Esophagus mucosa (tissue), 1 donor: ENCODE results near the gene GFRA1. TPM values are rescaled to one million over a fixed set of nuclear protein-coding genes. Genes with fewer than 3 reads are reported as not detected.

Experiments used
- ATAC-seq: fragments of 200-7000 bp; cut with Tn5 transposase; one replicate; pipeline ENCODE4 v1.9.1; 2020
- total RNA-seq: library from RNA; stranded (reverse); gene quantifications from one replicate; pipeline ENCODE4 v1.2.4, GENCODE V29; 2023
- donor health status: DM: yes; HTN: yes; CAD: no.

GFRA1 gene, protein sequence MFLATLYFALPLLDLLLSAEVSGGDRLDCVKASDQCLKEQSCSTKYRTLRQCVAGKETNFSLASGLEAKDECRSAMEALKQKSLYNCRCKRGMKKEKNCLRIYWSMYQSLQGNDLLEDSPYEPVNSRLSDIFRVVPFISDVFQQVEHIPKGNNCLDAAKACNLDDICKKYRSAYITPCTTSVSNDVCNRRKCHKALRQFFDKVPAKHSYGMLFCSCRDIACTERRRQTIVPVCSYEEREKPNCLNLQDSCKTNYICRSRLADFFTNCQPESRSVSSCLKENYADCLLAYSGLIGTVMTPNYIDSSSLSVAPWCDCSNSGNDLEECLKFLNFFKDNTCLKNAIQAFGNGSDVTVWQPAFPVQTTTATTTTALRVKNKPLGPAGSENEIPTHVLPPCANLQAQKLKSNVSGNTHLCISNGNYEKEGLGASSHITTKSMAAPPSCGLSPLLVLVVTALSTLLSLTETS
- total RNA-seq, result 0.56 TPM

DNA sequence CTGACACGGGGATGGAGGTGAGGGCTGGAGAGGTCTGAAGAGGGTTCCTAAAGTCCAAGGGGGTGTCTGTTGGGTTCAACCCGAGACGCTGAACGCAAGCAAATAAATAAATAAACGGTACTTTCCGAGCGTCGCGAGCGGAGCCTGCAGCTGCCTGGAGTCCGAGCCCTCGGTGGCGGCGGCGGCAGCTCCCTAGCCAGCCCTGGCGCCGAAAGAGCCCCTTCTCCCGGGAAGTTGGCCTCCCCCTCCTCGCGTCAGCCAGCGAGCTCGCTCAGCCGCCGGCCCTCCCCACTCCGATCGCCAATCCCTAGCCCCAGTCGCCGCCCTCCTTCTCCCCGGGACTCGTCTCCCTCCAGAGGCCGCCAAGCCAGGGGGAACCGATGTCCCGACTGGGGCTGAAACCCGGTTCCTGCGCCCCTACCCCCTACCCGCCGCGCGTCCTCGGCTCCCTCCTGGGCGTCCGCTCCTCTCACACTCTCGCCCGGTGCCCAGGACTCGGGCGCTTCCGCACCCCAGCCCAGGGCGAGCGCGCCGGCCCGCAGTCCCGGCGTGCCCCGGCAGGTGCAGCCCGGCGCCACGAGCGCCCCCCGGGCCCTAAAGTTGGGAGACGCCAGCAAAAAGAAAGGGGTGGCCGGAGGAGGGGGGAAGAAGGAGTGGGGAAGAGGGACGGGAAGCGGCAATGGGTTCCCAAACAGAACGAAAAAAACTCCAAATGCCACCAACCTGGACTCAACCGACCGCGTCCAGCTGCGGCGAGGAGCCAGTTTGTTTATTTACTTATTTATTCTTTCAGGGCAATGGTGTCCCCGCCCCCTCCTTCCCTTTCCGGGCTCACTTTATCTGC, at the start of gene GFRA1:
TSS of gene GFRA1 (minus strand) at position 767 of the 844 bp plus-strand sequence. CDS start 1,177 bp downstream, outside the sequence.
- peak; percentile 18 for ATAC-seq

DNA sequence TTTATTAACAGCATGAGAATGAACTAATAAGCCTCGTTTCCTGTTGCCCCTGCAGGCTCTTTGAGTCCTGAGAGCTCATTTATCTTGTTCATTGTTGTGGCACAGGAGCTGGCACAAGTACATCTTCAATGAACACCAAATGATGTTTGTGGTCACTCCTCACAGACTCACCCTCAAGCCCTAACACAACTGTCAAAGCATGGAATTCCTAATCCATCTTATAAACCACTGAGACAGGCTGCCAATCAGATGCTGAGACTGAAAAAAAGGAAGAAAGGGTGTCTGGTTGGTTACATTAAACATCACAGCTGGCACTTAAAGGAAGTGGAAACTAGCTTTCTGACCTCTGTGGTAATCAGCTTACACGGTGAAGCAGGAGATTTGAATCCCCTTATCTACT, 43.5 kb upstream of the GFRA1 start:
- ATAC-seq, result no peak

DNA sequence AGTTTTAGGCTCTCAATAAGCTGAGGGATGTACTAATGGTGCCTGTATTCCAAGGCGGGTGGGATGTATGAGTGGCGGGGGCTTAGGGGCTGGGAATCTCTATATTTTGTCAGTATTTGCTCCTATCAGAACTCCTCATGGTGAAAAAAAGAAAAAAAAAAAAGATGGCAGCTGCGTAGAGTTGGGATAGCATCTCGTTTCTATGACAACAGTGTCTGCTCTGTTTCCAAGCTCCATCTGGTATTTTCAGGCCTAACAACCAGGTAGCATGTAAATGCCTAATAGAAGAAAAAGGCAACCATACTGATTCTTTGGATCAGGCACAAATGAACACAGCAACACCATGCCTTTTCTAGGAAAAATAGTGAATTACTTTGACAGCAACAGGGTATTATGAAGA, 39.5 kb upstream of the GFRA1 start:
- no peak for ATAC-seq

DNA sequence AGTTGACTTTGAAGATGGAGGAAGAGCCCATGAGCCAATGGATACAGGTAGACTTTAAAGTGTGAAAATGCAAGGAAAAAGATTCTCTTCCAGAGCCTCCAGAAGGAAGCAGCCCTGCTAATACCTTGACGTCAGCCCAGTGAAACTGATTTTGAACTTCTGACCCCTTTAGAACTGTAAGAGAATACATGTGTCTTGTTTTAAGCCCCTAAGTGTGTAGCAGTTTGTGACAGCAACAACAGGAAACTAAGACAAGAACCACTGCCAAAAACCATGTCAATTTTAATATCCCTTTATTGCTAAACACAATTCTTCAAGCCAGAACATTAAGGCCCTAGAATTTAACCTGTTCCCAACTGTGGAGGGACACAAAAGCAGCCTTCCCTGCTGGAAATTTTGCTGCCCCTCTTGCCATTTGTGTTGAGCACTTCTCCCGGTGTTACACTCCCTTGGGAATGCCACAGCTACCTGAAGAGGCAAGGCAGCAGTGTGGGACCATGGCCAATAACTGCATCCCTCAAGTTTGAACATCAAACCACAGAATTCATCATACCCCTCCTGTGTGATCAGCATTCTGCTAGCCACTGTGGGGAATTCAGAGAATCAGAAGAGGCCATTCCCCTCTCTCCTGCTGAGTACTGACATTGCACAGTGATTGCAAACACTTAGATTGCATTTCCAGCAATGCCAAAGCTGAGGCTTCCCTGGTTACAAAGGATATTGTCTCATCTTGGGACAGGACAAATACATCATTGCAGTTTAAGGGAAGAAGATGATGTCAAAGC, 38.9 kb upstream of the GFRA1 start:
- ATAC-seq, result no peak

DNA sequence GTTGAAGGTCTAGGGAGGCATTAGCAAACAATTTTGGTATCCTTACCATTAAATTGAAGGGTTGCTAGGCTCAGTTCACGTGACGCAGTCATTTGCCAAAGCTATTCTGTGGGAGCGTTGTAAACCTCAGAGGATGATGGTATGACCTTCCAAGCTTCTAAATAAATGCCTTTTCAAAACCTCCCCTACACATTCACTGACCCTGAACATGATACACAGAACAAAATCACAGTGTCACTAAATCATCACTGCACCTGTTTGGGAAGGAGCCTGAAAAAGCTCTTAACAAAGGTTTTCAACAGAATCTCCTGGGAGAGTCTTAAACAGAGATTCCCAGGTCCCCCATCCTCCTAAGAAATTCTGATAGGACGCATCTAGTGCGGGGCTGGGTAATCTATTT, 38.0 kb upstream of the GFRA1 start:
- ATAC-seq, result no peak

DNA sequence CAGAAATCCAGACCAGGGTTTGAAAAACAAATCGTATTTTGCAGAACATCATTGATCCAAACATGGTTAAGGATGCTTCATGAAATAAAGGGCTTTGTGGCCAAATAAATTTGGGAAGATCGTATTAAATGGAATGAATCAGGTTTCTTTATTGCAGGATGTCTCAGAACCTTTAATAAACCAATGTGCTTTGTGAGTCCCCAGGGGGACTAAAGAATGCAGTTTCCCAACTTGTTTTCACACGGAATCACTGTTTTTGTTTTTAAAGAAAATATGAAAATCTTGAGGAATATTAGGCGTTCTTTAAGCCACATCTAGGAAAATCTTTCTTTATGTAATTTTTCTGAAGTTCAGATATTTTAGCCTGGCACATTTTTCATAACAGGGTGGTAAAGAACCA, 34.4 kb upstream of the GFRA1 start:
- no peak for ATAC-seq

DNA sequence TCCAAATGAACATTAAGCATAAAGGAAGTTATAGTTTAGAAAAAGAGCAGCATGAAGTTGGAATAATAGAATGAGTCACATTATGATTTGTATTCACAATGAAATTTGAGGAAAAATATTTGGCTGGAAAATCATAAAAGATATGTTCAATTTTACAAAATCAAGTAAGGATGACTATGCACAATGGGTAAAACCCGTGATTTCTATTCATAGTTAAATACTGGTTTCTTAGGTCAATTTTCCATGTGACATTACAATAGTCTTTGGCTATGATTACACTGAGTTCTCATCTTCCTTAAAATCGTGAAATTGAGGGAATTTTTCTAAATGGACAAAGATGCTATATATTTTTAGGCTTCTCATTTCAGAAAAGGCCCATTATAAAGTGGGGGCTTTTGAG, 33.8 kb upstream of the GFRA1 start:
- no peak for ATAC-seq

DNA sequence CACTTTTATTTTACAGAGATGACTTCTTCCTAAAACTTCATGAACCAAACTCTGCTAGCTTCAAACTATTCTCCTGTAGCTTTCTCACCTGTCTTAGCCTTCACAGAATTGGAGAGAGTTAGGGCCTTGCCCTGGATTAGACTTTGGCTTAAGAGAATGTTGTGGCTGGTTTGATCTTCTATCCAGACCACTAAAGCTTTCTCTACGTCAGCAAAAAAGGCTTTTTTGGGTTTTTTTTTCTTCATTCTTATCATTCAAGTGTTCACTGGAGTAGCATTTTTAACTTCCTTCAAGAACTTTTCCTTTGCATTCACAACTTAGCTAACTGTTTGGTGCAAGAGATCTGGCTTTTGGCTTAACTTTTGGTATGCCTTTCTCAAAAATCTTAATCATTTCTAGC, 31.9 kb upstream of the GFRA1 start:
- ATAC-seq, result no peak

DNA sequence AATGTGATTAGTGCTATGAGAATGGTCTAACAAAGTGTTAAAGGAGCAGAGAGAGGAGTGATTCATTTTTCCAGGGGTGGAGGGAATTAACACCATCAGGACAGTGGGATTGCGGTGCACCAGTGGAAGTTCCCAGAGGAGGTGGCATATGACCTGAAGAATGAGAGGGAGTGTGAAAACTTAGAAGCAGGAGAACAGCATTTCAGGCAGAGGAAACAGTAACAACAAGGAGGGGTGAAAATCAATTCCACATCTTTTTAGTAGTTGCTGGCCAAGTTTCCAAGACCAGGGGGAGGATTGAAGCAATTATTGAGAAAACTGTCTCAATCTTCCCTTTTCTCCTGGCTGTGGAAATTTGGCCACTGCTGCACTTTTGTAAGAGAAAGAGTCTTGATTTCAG, 27.5 kb upstream of the GFRA1 start:
- ATAC-seq, result no peak

DNA sequence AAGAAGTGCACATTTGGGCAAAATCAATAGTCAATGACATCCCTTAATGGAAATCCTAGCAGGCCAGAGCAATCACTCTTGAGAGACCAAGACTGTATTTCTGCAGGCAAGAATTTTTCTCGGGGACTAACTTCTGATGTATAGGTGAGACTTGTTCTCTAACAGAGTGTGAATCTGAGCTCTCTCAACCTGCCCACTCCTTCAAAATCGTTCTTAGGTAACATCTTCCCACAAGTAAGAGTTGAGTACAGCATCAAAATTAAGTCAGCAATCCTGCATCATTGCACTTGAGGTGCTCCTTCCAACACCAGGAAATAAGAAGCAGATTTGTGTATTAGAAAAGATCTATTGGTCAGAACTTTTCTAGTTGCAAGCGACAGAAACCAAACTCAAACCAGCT, 25.6 kb upstream of the GFRA1 start:
- ATAC-seq, result no peak

DNA sequence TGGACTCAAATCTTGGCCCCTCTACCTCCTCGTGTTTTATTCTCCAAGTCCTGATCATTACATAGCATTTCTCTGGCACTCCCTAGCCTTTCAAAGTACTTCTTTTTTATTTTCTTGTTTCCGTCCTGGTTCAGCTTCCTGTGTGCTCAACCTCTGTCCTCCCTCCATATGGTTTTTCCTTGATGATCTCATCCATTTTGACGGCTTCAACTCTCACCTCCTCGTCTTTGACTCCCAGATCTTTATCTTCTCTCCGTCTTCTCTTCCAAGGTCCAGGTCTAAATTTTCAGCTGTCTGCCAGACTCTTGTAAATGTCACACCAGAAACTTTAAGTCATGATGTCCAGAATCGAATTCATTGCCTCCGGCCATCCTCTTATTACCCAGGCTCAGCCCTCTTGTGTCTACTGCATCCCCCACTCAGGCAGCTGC, 23.3 kb upstream of the GFRA1 start:
- no peak for ATAC-seq

DNA sequence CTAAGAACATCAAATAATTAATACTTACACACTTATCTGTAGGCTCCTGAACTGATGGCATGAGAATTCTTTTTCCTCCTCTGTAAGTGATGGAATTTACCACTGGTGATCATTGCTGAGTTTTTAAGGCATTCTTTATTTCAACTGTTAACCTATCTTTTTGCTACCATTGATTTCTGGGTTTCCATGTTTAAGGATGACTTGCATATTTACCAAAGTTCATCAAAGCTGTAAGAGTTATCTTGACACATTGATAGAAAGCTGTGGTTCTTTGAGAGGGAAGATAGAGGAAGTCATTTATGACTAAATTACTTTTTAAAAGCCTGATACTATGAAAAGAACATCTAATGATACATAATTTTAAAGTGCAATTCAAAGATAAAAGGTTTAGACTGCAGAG, 19.5 kb upstream of the GFRA1 start:
- no peak for ATAC-seq

DNA sequence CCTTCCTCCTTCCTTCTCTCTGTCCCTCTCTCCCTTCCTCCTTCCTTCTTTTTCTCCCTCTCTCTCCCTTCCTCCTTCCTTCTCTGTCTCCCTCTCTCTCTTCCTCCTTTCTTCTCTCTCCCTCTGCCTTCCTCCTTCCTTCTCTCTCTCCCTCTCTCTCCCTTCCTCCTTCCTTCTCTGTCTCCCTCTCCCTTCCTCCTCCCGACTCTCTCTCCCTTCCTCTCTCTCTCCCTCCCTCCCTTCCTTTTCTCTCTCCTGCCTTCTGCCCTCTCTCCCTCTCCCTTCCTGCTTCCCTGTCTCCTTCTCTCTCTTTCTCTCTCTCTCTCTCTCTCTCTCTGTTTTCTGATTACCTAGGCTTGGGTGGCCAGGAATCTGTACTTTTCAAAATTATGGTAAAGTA, 16.6 kb upstream of the GFRA1 start:
- no peak for ATAC-seq

DNA sequence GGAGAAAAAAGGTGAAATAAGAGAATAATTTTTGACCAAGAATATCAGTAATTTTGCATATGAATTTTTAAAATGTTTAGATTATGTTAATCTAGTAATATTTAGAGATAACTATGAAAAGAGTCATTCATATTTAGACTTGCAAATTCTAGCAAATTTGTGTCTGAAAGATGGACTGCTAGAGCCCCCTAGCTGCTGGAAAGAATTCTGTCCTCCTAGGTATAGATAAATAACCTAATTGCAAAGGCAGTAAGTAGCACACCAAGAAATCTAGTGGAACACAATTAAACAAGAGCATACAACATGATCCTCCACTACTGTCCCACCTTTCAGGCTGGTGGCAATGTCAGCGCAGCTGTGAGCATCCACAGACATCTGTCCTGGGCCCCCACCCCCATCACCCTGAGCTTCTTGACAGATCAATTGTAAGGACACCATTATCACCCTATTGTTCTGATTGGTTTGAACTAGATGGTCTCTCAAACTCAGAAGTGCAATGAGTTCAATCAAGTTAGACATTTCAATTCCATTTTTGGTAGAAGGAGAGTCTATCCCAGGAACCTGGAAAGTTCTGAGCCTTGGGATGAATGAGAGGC, 15.0 kb upstream of the GFRA1 start:
- no peak for ATAC-seq

DNA sequence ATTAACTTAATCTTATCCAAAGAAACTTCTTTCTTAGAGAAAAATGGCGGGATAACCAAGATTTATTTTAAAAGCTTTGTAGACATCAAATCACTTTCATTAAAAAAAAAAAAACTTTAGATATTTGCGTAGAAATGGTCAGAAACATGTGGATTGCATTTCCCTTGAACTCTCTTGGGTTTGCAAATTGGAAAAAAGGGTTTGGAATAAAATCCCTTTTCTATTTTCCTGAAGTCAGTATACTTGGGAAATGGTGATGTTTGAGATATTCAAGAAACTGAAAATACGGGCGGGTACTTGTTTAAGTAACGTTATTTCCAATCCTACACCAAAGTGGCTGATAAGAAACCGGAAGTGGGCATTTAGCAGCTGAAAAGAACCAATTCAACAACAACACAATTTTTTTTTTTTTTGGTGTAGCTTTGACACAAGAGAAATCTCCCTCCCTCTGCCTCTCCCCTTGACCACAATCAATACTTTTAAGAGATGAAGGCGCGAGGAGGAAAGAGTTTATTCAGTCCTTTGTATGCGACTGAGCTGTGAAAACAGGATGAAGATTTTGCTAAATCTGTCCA, 13.7 kb upstream of the GFRA1 start:
- ATAC-seq, result no peak

DNA sequence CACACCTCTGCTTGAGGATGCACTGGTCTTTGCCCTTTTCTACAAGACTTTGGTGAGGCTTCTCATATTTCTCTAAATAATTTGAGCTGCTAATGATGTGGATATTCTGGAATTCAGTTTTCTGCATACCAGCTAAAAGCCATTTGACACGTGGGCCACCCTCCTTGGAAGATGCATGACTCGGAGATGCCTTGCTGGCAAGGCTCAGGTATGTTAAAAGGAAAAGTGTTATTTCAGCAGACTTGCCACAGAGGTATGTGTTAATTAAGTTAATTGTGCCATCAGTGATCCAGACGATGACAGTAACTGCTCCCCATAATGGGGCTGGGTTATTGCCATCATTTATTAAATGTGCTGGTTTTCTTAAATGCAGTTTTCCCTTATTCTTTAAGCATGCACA, 8.8 kb upstream of the GFRA1 start:
- no peak for ATAC-seq

DNA sequence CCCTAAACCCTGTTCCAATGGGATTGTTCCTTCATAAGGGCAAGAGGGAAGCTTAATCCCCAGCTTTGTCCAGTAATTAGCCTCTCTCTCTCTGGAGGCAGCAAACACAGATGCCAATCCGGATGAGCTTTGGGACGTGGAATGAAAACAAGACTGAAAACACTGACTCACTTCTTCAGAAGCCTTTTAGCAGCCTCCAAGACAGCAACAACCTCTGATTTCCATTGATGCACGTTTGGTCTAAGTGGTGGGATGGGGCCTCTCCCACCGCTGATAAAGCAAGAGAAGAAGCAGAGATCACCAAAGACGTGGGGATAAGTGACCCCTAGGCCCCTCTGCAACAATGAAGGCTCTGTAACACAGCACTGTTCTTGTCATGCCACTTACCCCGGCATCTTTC, 5.8 kb upstream of the GFRA1 start:
- ATAC-seq, result no peak

DNA sequence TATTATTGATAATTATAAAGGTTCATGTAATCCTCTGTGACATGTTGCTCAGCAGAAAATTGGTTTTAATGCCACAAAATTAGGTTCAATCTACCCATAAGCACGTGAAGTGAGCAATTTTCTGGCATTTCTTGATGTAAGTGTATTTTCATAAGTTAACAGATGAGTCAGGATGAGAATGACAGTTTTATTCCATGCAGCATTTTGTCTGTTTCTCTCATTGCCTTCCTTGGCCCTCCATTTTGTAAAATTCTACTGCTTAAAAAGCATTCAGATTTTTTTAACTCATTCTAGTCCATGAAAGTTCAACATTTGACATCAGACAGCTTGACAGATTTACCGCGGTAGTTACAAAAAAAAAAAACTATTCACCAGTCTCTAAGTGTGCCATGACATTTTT, 4.0 kb upstream of the GFRA1 start:
- ATAC-seq, result no peak

DNA sequence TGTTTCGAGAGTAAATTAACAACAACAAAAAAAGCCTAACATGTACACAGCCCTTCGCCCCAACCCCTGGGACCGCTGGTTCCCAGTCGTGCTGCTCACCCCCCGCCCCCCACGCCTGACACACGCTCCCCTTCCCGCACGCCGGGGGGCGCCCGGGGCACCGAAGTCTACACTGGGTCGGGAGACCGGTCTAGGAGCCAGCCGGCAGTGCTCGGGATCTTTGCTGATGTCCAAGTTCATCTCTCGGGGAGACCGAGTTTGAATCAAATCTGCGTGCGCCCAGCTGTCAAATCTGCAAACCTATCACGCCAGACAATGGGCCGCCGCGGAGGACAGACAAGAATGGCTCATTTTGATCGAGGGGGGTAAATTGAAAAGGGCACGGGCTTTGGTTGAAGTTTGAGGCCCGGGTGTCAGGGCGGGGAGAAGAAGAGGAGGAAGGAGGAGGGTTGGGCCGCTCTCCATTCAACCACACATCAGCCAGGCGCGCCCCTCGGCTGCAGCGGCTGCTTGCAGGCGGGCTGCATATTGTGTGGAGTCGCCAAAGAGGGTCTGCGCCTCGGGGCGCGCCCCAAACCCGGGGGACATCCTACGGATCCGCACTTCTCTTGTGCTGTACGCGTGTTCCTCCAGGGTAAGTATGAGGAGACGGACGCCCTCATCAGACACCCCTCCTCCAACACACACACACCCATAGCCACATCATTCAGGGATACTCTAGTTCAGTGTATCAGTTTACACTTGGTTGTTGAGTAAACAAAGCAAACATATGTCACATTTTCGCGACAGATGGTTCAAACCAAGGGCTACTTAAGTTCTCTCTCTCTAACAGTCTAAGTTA, 1.3 kb upstream of the GFRA1 start:
- no peak for ATAC-seq

DNA sequence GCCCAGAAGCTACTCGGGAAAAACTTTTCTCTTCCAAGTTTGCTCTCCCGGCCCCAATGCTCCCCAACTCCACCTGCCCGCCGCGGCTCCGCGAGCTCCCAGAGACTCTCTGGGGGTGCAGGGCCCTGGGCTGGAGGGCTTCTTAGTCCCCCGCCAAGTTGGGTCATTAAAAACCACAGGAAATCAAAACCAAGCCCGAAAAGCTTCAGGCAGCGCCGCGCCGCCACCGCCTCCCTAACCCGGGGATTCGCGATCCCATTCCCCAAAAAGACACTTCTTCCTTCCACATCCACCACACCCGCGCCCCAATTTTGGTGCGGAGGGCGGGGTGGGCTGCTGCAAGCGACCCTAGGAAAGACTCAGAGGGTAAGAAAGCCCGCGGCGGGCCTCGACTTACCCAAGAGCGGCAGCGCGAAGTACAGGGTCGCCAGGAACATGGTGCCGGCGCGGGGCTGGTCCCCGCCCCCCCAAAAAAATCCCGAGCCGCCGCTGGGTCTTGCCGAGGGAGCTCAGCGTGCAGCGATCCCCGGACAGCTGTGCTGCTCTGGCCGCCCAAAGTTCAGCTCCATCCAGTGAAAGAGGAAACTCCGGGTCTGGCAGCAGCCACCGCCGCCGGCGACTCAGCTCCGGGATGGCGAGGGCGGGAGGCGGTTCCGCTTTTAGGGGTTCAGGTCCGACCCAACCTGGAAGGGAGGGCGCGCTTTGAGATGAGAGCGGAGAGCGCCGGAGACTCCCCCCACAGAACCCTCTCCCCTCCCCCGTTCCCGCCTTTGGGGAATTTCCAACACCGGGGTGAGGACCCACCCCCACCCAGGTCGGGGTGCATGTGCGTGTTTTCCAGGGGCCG, 1.2 kb downstream of the GFRA1 start:
- no peak for ATAC-seq
